Measurements from ENCODE around the gene CAPS.

GRCh38 chr19:5894704-5895349, 19.2 kb upstream of the CAPS start:
- TF ChIP-seq POLR2AphosphoS5 (IDR thresholded peaks at IDR 0.05; ENCODE audit: low read depth, low read length) (no peak), REST (IDR thresholded peaks at IDR 0.05; ENCODE audit: insufficient read depth in 1 of 2, low read depth in 2 of 2, low read length in 2 of 2) (no peak), TAF1 (IDR thresholded peaks at IDR 0.05; ENCODE audit: borderline replicate concordance, insufficient read depth, low read length) (no peak), SIN3A (IDR thresholded peaks at IDR 0.05; ENCODE audit: borderline replicate concordance, insufficient read depth, low read length) (no peak), FOXP2 (optimal IDR thresholded peaks at IDR 0.05; ENCODE audit: borderline replicate concordance, extremely low read depth, extremely low read length, insufficient read depth) (no peak)

Data from PFSK-1 (cell line).